NCI-H526 treated with DMSO at 0.1 percent for 48 hours (cell line): ENCODE measurements around the gene RPS27L.
A peak's percentile ranks its signal among the peaks of the same experiment; 100 is the strongest.

Experiments used
- DNase-seq: peaks from one replicate; lab custom pipeline; 2025; lab: John Stamatoyannopoulos, UW

The RPS27L gene

GRCh38 chr15:63188247-63188925 is 31.1 kb upstream of the RPS27L start:
- no peak for DNase-seq

GRCh38 chr15:63187589-63188226 is 30.4 kb upstream of the RPS27L start:
- DNase-seq, result no peak

DNA sequence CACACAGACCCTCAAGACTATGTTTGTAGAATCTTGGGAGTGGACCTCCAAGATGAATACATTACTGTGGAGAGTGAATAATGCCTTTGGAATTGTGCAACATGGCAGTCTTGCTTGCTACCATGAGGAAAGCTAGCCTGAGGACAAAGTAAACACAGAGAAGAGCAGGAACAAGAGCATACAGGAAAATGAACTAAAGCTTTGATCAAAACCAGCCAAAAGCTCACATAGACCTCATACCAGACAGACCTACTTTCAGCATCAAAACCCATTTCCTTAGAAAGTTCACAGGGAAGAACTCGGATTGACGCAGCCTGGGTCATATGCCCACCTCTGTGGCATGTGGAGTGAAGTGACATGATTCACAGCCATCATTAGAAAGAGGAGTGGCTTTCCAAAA is 28.8 kb upstream of the RPS27L start:
- no peak for DNase-seq

DNA sequence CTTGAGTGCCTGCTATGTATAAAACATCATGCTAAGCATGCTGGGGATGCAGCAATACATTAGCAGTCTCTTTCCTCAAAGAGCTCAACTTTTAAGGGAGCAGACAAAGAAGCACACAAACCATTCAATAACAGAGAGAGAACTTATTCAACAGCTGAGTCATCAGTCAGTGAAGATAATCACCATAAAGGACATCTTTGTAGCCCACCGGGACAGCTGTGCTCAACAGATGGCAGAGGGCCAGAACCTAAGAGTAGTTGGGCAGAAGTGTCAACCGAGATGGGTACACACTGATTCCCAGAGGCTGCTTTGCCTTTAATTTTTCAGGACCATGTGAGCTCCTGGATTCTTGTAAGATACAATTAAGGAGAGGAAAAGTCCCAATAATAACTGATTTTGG is 27.9 kb upstream of the RPS27L start:
- no peak for DNase-seq

DNA sequence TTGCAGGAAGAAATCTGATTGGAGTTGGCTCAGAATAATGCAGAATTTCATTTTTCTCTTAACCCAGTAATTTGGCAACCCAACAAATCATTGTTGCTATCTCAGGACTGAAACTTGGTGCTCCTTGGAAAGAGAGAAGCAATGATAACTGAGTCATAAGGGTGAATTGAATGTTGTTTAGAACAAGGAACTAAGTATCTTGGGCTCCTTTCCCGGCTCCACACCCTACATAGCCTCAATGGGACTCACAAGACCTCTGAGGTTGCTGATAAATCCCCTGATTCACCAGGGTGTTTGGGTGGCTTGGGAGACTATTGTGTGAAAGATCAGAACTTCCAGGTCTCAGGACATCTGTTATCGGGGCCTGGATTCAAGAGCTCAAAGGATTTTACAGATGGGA is 24.4 kb upstream of the RPS27L start:
- no peak for DNase-seq

GRCh38 chr15:63180746-63181145 is 23.5 kb upstream of the RPS27L start:
- no peak for DNase-seq

DNA sequence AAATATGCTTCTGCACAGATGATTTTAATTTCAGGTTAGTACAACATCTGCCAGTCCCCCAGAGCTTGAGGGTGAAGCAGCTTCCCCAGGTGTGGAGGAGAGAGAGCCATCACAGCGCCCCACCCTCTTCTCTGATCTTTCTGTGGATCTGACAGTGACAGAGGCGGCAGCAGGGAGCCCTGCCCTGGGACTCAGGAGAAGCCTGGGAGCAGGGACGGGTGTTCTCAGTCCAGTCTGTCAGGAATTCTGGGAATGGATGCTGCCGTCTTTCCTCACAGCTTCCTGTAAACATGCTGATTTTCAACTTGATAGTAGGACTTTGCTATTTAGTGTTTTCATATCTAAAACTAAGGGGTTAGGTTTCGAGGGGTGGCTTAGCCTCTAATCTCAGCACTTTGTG is 20.8 kb upstream of the RPS27L start:
- DNase-seq, result no peak

DNA sequence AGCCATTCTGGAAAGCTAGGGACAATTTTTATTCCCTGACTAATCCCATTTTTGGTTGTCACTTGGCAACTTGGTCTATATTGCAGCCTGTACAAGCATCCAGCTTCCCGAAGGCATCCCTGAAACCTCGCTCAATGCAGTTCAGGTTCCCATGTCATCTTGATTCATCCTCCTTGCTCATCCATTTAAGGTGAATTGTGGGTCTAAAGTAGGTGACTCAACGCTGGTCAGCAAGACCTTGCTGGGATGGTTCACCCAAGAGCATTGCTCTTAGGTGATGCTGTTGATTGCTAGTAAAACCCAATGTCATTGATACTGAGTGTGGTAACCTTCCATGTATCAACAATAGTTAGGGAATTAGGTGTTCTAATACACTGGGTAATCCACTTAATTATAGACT is 19.0 kb upstream of the RPS27L start:
- no peak for DNase-seq

DNA sequence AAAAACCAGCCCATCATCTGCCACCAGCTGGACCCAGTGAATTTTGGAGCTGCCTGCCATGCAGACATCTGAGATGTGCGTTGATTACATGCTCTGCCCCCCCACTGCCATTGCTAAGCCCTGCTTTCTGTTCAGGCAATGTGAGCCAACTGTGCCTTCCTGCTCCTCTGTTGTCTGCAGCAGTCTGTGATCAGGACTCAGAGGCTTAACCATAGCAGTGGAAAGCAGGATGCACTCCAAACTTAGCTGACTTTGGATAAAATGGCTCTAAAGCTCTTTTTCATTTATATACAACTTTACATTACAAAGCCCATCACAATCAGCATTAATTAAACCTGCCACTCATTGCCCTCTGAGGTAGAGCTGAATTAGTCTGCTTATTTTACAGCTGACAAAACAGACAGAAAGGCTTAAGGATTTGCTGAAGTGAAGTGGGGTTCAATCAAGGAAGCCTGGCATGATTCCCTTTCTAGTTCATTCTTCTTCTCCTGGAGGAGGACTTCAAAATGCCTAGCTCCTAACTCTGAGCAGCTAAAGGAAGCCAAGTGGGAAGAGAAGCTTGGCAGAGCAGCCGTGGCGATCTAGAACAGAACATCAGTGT is 15.7 kb upstream of the RPS27L start:
- DNase-seq, result no peak

DNA sequence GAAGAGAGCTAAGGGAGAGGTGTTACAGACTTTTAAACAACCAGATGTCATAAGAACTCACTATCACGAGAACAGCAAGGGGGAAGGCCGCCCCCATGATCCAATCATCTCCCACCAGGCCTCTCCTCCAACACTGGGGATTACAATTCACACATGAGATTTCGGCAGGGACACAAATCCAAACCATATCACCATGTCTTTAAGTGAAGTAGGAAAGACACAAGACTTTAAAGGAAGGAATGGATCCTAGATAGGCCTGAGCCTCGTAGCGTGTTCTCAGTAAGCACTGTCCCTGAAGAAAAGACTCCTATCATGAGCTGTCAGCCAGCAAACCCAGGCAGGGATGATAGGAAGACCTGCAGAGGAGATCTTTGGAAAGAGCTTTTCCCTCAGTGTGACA is 15.1 kb upstream of the RPS27L start:
- no peak for DNase-seq

- DNase-seq, result no peak
These were observed 12.5 kb upstream of the RPS27L start for GRCh38 chr15:63169788-63170187.

DNA sequence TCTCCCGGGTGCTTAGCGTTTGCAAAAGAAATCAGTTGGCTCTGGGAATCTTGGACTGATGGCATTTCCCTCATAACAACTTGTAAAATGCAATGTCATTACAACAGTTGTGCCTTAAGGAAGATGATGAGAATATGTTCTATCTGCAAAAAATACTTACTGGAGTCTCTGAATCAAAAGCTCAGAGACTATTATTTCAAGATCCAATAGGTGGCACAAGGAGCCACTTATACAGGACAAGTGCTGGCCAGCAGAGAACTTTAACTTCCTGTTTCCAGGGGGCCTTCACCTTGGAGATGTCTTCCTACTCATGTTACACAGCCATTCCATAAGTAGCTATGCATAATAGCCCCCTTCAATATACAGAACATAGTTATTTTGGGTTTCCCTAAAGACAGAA is 8.9 kb upstream of the RPS27L start:
- DNase-seq, result no peak

GRCh38 chr15:63165166-63165859 is 8.0 kb upstream of the RPS27L start:
- DNase-seq, result no peak

DNA sequence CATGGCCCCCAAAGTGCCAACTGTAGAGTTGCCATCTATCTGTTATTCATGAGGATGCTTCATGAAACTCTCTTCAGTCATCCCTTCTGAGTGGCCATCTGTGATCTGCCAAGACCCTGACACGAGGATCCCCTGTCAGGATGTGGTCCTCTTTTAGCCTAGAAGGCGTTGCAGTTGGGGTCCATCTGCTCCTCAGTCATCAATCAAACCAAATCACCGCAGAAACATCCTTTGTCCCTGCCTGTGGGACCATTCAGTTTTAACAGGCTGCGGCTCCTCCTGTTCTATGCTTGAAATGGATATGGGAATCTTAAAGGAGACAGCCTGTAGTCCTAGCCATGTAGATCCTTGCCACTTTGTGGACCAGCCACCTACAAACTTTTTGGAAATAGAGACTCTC is 5.9 kb upstream of the RPS27L start:
- DNase-seq, result no peak

- no peak for DNase-seq
These were observed 3.4 kb upstream of the RPS27L start for GRCh38 chr15:63160638-63161037.

- DNase-seq, result no peak
These were observed 684 bp upstream of the RPS27L start for GRCh38 chr15:63157891-63158431.

GRCh38 chr15:63156755-63157117 is 541 bp downstream of the RPS27L start:
- peak; percentile 66 for DNase-seq

GRCh38 chr15:63156086-63156710 is 1.1 kb downstream of the RPS27L start:
- no peak for DNase-seq

GRCh38 chr15:63155486-63155885 is 1.8 kb downstream of the RPS27L start:
- peak; percentile 19 for DNase-seq

- no peak for DNase-seq
These were observed 5.6 kb downstream of the RPS27L start for GRCh38 chr15:63151665-63152064.

DNA sequence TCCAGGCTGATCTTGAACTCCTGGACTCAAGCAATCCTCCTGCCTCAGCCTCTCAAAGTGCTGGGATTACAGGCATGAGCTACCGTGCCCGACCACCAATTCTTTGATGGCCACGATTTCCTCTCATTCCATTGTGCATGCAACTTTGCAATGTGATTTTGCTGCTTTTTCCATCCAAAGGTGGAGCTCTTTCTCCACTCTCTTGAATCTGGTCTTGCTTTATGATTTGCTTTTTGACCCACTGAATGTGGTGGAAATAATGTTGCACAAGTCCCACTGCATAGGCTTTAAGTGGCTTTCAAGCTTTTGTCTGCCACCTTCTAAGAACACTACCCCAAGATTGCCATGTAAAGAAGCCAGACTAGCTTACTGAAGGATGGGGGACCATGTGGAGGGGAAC is 10.6 kb downstream of the RPS27L start:
- DNase-seq, result no peak

DNA sequence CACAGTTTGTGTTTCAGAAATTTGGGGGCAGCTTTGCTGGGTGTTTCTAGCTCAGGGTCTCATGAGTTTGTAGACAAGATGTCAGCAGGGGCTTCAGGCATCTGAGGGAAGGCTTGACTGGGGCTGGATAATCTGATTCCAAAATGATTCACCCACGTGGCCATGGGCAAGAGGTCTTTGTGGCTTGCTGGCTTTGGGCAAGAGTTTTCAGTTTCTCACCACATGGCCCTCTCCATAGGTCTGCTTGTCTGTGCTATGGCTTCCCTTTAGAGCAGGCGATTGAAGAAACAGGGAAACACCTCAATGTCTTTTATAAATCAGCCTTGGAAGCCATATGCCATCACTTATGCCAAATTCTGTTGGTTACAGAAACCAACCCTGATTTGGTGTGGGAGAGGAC is 11.9 kb downstream of the RPS27L start:
- DNase-seq, result no peak
